Glutamatergic neuron (in vitro differentiated cells): ENCODE data around the gene SPTLC3. TPM values are rescaled to one million over a fixed set of nuclear protein-coding genes. Genes with fewer than 3 reads are reported as not detected.

Source experiments
- DNase-seq: peaks from one replicate; pipeline ENCODE4 v3.0.0; 2022
- H3K27ac Mint-ChIP-seq: one replicate; pipeline ENCODE4 v1.8.0; 2020; ENCODE audit warnings: mild to moderate bottlenecking, mixed read lengths, inconsistent platforms; ENCODE audit not compliant: unreplicated experiment
- H3K27me3 Mint-ChIP-seq: one replicate; pipeline ENCODE4 v1.8.0; 2020; ENCODE audit warnings: mild to moderate bottlenecking, moderate library complexity, mixed read lengths, inconsistent platforms; ENCODE audit not compliant: unreplicated experiment
- H3K36me3 Mint-ChIP-seq: one replicate; pipeline ENCODE4 v1.8.0; 2020; ENCODE audit warnings: mild to moderate bottlenecking, mixed read lengths, inconsistent platforms; ENCODE audit not compliant: unreplicated experiment
- H3K4me1 Mint-ChIP-seq: one replicate; pipeline ENCODE4 v1.8.0; 2020; ENCODE audit warnings: mild to moderate bottlenecking, low read depth, mixed read lengths, inconsistent platforms; ENCODE audit not compliant: unreplicated experiment
- H3K4me3 Mint-ChIP-seq: one replicate; pipeline ENCODE4 v1.8.0; 2020; ENCODE audit warnings: mild to moderate bottlenecking, mixed read lengths, inconsistent platforms; ENCODE audit not compliant: unreplicated experiment
- H3K9me3 Mint-ChIP-seq: one replicate; pipeline ENCODE4 v1.8.0; 2020; ENCODE audit warnings: mild to moderate bottlenecking, moderate library complexity, mixed read lengths, inconsistent platforms; ENCODE audit not compliant: unreplicated experiment
- total RNA-seq: library from RNA; stranded (reverse); fragmentation: NEBNext Ultra II Directional; extraction: Animal tissue kit (Norgen Biotek cat#: 25700); gene quantifications from one replicate; pipeline ENCODE4 v1.2.1, GENCODE V29; 2021; ENCODE audit not compliant: unreplicated experiment
- TF ChIP-seq, protein P1 (sequence below): fragments of 200-600 bp; sonication (generic); IDR thresholded peaks from one replicate; pipeline ENCODE4 v1.5.0; 2021; ENCODE audit not compliant: partially characterized antibody, unreplicated experiment

The SPTLC3 gene
- total RNA-seq, 1 donor from 2014 or later, result not detected

DNA sequence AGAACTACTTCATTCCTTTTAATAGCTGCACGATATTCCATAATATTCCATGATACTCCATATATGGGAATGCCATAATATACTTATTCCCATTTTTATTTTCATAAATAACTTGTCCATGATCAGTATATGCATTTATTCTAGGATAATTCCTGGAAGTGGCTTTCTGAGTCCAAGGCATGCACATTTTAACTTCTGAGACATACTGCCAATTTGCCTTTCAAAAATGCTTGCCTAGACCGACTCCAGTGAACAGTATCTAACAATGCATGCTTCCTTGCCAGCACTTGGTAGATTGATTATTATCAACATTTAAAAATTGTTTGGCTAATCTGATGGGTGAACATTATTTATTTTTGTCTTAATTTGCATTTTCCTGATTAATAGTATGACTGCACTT lies 54.0 kb downstream of the SPTLC3 start:
- no peaks in the 10 kb centered on the region for H3K9me3 Mint-ChIP-seq
- H3K36me3 Mint-ChIP-seq, result no peaks in the 10 kb centered on the region
- TF ChIP-seq, protein P1, sequence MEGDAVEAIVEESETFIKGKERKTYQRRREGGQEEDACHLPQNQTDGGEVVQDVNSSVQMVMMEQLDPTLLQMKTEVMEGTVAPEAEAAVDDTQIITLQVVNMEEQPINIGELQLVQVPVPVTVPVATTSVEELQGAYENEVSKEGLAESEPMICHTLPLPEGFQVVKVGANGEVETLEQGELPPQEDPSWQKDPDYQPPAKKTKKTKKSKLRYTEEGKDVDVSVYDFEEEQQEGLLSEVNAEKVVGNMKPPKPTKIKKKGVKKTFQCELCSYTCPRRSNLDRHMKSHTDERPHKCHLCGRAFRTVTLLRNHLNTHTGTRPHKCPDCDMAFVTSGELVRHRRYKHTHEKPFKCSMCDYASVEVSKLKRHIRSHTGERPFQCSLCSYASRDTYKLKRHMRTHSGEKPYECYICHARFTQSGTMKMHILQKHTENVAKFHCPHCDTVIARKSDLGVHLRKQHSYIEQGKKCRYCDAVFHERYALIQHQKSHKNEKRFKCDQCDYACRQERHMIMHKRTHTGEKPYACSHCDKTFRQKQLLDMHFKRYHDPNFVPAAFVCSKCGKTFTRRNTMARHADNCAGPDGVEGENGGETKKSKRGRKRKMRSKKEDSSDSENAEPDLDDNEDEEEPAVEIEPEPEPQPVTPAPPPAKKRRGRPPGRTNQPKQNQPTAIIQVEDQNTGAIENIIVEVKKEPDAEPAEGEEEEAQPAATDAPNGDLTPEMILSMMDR, result no peak
- no peak overlapping the region for H3K27ac Mint-ChIP-seq
- H3K27me3 Mint-ChIP-seq, result no peaks in the 10 kb centered on the region
- H3K4me1 Mint-ChIP-seq, result no peaks in the 10 kb centered on the region
- no peak overlapping the region for H3K4me3 Mint-ChIP-seq
- no peak for DNase-seq

DNA sequence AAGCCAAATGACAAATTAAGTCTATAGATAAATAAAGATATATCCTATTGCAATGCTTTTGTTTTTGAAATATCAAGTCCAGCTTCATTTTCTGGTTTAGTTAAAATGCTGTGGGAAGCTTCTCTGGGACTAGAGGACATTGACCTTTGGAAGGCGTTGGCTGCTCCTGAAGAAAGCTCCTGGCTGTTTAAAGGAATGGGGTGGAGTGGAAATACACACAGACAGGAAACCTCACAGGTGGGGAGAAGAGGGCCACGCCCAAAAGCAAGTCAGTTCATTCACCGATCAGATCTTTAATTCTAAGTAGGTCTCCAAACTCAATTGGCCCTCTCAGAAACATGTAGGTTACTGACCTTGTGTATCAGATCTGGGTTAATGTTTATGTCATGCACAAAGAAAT lies 59.6 kb downstream of the SPTLC3 start:
- no peak overlapping the region for H3K27ac Mint-ChIP-seq
- H3K27me3 Mint-ChIP-seq, result no peaks in the 10 kb centered on the region
- TF ChIP-seq, protein P1, result no peak
- no peaks in the 10 kb centered on the region for H3K9me3 Mint-ChIP-seq
- DNase-seq, result no peak
- no peaks in the 10 kb centered on the region for H3K4me1 Mint-ChIP-seq
- no peak overlapping the region for H3K4me3 Mint-ChIP-seq
- H3K36me3 Mint-ChIP-seq, result no peaks in the 10 kb centered on the region

DNA sequence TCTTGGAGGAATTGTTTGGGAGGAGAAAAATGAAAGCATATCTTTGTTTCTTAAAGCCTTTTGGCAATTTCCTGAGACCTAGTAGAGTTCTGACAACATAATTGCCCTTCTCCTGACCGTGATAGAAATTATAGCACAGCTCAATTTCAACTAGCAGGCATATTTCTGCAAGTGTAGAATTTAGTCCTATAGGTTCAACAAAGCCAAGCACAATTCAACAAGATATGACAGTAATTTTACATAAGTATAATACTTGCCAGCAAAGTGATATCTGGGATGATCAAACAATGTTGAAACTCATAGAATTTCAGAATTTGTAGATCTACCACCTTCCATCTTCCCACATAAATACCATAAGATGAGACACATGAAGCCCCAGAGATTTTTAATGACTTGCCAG lies 73.1 kb downstream of the SPTLC3 start:
- TF ChIP-seq, protein P1, result no peak

GRCh38 chr20:13082378-13082777 lies 73.6 kb downstream of the SPTLC3 start:
- no peak for DNase-seq
- H3K36me3 Mint-ChIP-seq, result no peaks in the 10 kb centered on the region
- peaks cover 1% of the 10 kb centered on the region for H3K9me3 Mint-ChIP-seq
- no peaks in the 10 kb centered on the region for H3K27me3 Mint-ChIP-seq
- TF ChIP-seq, protein P1, result no peak
- no peak overlapping the region for H3K27ac Mint-ChIP-seq
- H3K4me1 Mint-ChIP-seq, result no peaks in the 10 kb centered on the region
- no peak overlapping the region for H3K4me3 Mint-ChIP-seq

More for the DNA sequence above, 73.1 kb downstream of the SPTLC3 start:
- Mint-ChIP-seq H3K9me3 (peaks cover 1% of the 10 kb centered on the region), H3K27me3 (no peaks in the 10 kb centered on the region), H3K4me1 (no peaks in the 10 kb centered on the region), H3K36me3 (no peaks in the 10 kb centered on the region), H3K4me3 (no peak overlapping the region), H3K27ac (no peak overlapping the region)
- no peak for DNase-seq

DNA sequence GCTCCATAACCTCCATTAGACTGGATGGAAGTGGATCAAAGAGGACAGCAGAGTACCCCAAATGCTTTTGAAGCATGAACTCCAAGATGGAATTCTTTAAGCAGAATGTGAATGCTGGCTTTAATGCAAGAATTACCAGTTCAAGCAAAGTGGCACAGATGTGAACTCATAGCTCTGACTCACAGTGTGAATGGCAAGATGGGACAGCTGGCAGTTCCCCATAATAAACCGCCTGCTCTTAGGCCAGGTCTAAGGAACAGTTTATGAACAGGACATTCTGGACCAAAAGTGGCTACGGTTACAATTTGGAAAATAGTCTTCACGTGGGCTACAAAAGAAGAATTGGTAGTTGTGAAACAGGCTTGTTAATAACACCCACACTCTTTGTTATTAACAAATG lies 76.5 kb downstream of the SPTLC3 start:
- Mint-ChIP-seq H3K36me3 (no peaks in the 10 kb centered on the region), H3K27ac (no peak overlapping the region), H3K4me1 (no peaks in the 10 kb centered on the region), H3K9me3 (peaks cover 1% of the 10 kb centered on the region), H3K4me3 (no peak overlapping the region), H3K27me3 (no peaks in the 10 kb centered on the region)
- DNase-seq, result no peak
- TF ChIP-seq, protein P1, result no peak
